ENCODE results near the gene ASXL1. TPM values are rescaled to one million over a fixed set of nuclear protein-coding genes. Genes with fewer than 3 reads are reported as not detected.

ASXL1 gene
- polyA plus RNA-seq, 1 of the 3 experiments (the other 2 are of a cell fraction) = 36.6 TPM

- CTCF ChIA-PET = no interaction called here
- WGBS (ENCODE audit: low lambda C conversion rate) = 96% methylated on average over 6 of the region's 6 CpGs
These were observed 39.0 kb upstream of the ASXL1 start for GRCh38 chr20:32319100-32319499.

More at GRCh38 chr20:32319100-32319499, 39.0 kb upstream of the ASXL1 start:
- Histone ChIP-seq H4K20me1 (ENCODE audit: insufficient read depth) (no peaks in the 10 kb centered on the region), H3K4me1 (ENCODE audit: control insufficient read depth in 1 of 2, insufficient read depth in 2 of 2, low read depth in 1 of 2, low read length in 1 of 2) (no peaks in the 10 kb centered on the region; a peak in 1 of 4 replicates), H3K27ac (ENCODE audit: low read depth in 2 of 2, low read length in 1 of 2) (no peak overlapping the region), H3K27me3 (ENCODE audit: insufficient read depth) (no peaks in the 10 kb centered on the region), H3K4me3 (ENCODE audit: low read depth in 2 of 2, low read length in 1 of 2) (no peak overlapping the region), H3K9me3 (no peaks in the 10 kb centered on the region), H3K9ac (no peak overlapping the region), H3K36me3 (replicated peaks in 1 of 2; ENCODE audit: control insufficient read depth in 1 of 2, insufficient read depth in 2 of 2, low read length in 1 of 2) (peaks cover 14 to 33% of the 10 kb centered on the region in 2 experiments), H3K79me2 (ENCODE audit: insufficient read depth) (peaks cover 3% of the 10 kb centered on the region; the same call in 1 of the 2 replicates), H2AFZ (ENCODE audit: low read depth) (no peak overlapping the region), H3K4me2 (no peak overlapping the region), H3K9me2 (no peaks in the 10 kb centered on the region), H3F3A (replicated peaks; ENCODE audit: insufficient read depth) (peaks cover 26% of the 10 kb centered on the region)
- TF ChIP-seq, protein P1, sequence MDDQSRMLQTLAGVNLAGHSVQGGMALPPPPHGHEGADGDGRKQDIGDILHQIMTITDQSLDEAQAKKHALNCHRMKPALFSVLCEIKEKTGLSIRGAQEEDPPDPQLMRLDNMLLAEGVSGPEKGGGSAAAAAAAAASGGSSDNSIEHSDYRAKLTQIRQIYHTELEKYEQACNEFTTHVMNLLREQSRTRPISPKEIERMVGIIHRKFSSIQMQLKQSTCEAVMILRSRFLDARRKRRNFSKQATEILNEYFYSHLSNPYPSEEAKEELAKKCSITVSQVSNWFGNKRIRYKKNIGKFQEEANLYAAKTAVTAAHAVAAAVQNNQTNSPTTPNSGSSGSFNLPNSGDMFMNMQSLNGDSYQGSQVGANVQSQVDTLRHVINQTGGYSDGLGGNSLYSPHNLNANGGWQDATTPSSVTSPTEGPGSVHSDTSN (IDR thresholded peaks at IDR 0.05) = no peak
- no peak for TF ChIP-seq RCOR1 (IDR thresholded peaks at IDR 0.05; ENCODE audit: low read length)
- TF ChIP-seq TCF12 (IDR thresholded peaks at IDR 0.05) = no peak
- TF ChIP-seq FOSL2 (IDR thresholded peaks at IDR 0.05; ENCODE audit: borderline replicate concordance, low read depth) = no peak
- no peak for TF ChIP-seq TEAD4 (IDR thresholded peaks at IDR 0.05; ENCODE audit: borderline replicate concordance, insufficient read depth)
- no peak for TF ChIP-seq ZBTB33 (IDR thresholded peaks at IDR 0.05; ENCODE audit: borderline replicate concordance, low read depth)
- TF ChIP-seq REST (IDR thresholded peaks at IDR 0.05; ENCODE audit: low read depth, low read length) = no peak
- TF ChIP-seq NFIC (IDR thresholded peaks at IDR 0.05; ENCODE audit: borderline replicate concordance) = no peak
- TF ChIP-seq CHD2 (IDR thresholded peaks at IDR 0.05; ENCODE audit: low read length, partially characterized antibody) = no peak
- POLR2A ChIA-PET = no interaction called here
- no peak for DNase-seq
